Measurements from ENCODE around the gene LVRN.

LVRN gene

DNA sequence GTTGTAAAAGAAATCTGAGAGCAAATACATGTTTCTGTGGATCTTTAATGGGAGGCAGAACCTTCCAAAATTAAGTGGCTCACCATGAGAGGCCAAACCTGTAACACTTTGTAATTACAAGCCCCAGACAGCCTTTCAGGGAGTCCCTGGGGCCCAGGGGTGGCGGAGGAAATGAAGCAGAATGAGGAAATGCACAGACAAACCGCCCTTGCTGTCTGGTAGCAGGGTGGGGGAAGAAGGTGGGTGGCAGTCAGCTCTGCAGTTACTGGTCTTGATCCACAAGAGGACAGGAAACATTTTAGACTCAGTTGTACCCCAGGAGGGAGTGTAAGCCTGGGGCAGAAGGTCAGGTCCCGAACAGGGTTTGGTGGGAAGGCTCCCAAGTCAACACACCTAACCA is 76.5 kb downstream of the LVRN start:
- TF ChIP-seq, protein P1, sequence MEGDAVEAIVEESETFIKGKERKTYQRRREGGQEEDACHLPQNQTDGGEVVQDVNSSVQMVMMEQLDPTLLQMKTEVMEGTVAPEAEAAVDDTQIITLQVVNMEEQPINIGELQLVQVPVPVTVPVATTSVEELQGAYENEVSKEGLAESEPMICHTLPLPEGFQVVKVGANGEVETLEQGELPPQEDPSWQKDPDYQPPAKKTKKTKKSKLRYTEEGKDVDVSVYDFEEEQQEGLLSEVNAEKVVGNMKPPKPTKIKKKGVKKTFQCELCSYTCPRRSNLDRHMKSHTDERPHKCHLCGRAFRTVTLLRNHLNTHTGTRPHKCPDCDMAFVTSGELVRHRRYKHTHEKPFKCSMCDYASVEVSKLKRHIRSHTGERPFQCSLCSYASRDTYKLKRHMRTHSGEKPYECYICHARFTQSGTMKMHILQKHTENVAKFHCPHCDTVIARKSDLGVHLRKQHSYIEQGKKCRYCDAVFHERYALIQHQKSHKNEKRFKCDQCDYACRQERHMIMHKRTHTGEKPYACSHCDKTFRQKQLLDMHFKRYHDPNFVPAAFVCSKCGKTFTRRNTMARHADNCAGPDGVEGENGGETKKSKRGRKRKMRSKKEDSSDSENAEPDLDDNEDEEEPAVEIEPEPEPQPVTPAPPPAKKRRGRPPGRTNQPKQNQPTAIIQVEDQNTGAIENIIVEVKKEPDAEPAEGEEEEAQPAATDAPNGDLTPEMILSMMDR (IDR thresholded peaks at IDR 0.05; ENCODE audit: low read depth, low read length), result no peak
- no peak overlapping the region for H3K4me3 ChIP-seq (replicated peaks in 1 of 2; ENCODE audit: low read depth in 2 of 2, low read length in 2 of 2)
- no peak for DNase-seq (ENCODE audit: low read depth in 2 of 2)

DNA sequence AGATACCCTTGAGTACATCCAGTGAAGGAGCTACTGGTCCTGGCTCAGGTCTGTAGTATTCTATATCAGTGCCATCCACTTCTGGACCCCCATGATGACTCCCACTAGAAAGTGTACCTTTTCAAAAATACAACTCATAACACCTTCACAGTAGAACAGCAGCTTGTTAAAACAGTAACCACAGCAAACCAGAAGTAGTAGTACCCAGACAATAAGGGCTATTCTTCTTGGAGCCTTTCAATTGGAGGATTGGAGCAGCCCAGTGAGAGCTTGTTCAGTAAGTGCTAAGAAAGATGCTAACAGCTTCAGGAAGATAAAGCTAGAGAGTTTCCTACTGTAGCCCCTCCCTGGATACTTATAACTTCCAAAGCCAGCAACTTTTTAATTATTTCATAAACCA is 80.1 kb downstream of the LVRN start:
- TF ChIP-seq, protein P1 (IDR thresholded peaks at IDR 0.05; ENCODE audit: low read depth, low read length), result no peak
- H3K4me3 ChIP-seq (replicated peaks in 1 of 2; ENCODE audit: low read depth in 2 of 2, low read length in 2 of 2), result no peak overlapping the region
- no peak for DNase-seq (ENCODE audit: low read depth in 2 of 2)

DNA sequence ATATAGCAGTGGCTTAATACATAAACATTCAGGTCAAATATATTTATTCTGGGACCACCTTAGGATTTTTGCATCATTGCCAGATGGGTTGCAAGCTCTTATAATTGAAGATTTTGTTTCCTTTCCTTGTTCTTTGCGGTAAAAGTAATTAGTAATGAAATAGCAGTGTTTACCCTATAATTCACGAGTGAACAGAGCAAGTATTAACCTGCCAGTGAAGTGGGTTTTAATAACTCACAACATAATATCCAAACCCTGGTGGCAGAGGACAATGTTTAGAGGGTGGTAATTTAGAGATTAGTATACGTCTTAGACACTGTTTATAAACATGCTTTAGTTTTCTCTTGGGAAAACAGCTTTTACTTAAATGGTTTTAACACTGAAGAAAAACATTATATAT is 81.8 kb downstream of the LVRN start:
- no peak for DNase-seq (ENCODE audit: low read depth in 2 of 2)
- TF ChIP-seq, protein P1 (IDR thresholded peaks at IDR 0.05; ENCODE audit: low read depth, low read length), result no peak
- H3K4me3 ChIP-seq (replicated peaks in 1 of 2; ENCODE audit: low read depth in 2 of 2, low read length in 2 of 2), result no peak overlapping the region

DNA sequence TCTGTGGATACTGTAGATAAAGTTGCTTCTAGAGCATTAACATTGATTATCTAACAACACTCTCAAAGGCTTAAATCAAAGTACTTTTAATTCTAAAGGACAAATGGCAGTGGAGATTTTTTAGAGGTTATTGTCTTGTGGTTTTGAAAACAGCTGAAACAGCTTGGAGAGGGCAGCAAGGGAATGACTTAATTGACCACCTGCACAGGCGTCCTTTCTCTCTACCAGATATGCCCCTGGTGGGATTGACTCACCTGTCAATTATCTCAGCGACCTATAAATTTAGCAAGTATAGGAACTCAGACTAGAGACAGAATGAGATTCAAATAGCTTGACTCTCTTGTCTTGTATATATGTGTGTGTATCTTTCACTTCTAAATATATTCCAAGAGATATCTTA is 83.5 kb downstream of the LVRN start:
- no peak for DNase-seq (ENCODE audit: low read depth in 2 of 2)
- H3K4me3 ChIP-seq (replicated peaks in 1 of 2; ENCODE audit: low read depth in 2 of 2, low read length in 2 of 2), result no peak overlapping the region
- TF ChIP-seq, protein P1 (IDR thresholded peaks at IDR 0.05; ENCODE audit: low read depth, low read length), result no peak

DNA sequence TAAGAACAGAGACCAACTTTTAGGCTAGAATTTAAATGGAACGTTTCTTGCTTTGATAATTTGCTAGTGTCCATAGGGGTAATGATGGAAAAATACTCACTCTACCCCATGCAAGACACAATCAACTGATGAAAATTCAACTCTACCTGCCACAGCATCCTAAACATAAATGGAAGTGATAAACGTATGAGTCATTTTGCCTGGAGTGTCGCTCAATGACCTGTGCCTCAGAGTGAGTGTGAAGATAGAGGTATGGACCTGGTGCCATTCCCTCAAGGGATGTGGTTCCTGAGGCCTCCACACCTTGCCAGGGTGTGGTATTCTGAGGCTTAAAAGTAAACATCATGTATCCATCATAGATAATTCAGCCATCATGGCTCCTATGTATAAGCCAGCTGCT is 84.0 kb downstream of the LVRN start:
- DNase-seq (ENCODE audit: low read depth in 2 of 2), result no peak
- H3K4me3 ChIP-seq (replicated peaks in 1 of 2; ENCODE audit: low read depth in 2 of 2, low read length in 2 of 2), result no peak overlapping the region
- TF ChIP-seq, protein P1 (IDR thresholded peaks at IDR 0.05; ENCODE audit: low read depth, low read length), result no peak

DNA sequence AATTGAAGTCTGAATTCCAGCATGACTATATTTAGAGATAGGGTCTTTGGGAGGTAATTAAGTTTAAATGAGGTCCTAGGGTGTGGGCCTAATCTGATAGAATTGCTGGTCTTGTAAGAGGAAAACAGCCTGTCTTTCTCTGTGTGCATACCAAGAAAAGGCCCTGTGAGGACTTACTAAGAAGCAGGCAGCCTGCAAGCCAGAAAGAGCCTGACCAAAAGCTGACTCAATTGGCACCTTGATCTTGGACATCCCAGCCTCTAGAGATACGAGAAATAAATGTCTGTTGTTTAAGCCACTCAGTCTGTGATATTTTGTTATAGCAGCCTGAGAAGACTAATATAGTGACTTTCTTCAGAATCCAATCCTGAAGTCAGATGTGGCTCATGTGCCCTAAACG is 84.5 kb downstream of the LVRN start:
- no peak overlapping the region for H3K4me3 ChIP-seq (replicated peaks in 1 of 2; ENCODE audit: low read depth in 2 of 2, low read length in 2 of 2)
- DNase-seq (ENCODE audit: low read depth in 2 of 2), result no peak
- TF ChIP-seq, protein P1 (IDR thresholded peaks at IDR 0.05; ENCODE audit: low read depth, low read length), result no peak

DNA sequence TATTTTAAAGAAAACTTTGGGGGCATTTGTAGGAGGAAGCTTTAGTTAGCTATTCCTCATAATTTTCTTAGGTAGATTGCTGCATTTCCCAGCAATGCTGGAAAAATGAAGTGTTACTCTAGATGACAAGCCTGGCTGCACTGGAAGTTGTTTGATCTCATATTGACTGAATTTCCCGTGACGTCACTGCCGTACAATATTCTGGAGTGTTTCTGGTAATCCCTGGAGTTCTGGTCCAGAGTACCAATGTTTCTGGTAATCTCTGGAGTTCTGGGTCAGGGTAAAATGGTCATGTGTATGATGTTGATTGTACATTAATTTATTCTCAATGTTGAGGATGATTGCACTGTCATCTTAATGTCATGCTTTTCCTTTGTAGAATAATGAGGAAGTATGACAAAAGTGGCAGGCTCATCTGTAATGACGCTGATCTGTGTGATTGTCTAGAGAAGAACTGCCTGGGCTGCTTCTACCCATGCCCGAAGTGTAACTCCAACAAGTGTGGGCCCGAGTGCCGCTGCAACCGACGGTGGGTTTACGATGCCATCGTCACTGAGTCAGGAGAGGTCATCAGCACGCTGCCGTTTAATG is 96.2 kb downstream of the LVRN start:
- TF ChIP-seq, protein P1 (IDR thresholded peaks at IDR 0.05; ENCODE audit: low read depth, low read length), result no peak
- DNase-seq (ENCODE audit: low read depth in 2 of 2), result no peak
- no peak overlapping the region for H3K4me3 ChIP-seq (replicated peaks in 1 of 2; ENCODE audit: low read depth in 2 of 2, low read length in 2 of 2)
